K562 (cell line): Measurements from ENCODE around the gene RND1. TPM values are rescaled to one million over a fixed set of nuclear protein-coding genes. Genes with fewer than 3 reads are reported as not detected.
A peak's percentile ranks its signal among the peaks of the same experiment; 100 is the strongest.

Experiments
- AFF4 ChIP-seq: sonication (generic); formaldehyde crosslinking; IDR thresholded peaks from 2 replicates; pipeline ENCODE4 v1.8.0; 2023; ENCODE audit warnings: mild to moderate bottlenecking, missing genetic modification reagents
- CTCF ChIP-seq, 3 experiments: IDR thresholded peaks in 2 of 3; conservative IDR thresholded peaks in 1 of 3; 2 replicates each; pipeline ENCODE4 v1.5.1; 2011 to 2012; ENCODE audit warnings: low read length in 3 of 3, mild to moderate bottlenecking in 3 of 3, control low read depth in 2 of 3, improper control_type of control experiment in 1 of 3, inconsistent platforms in 1 of 3, low read depth in 1 of 3, mixed read lengths in 1 of 3, moderate library complexity in 1 of 3; ENCODE audit not compliant: insufficient read depth in 2 of 3
- DEAF1 ChIP-seq: fragments of 450-650 bp; formaldehyde crosslinking; IDR thresholded peaks from 2 replicates; pipeline ENCODE4 v1.4.0; 2020; ENCODE audit warnings: mild to moderate bottlenecking, moderate library complexity
- DPF2 ChIP-seq: fragments of 450-650 bp; IDR thresholded peaks from 2 replicates; pipeline ENCODE4 v1.6.1; 2016
- HDAC1 ChIP-seq, 2 experiments: fragments of 450-650 bp; IDR thresholded peaks; 2 replicates each; pipeline ENCODE4 v1.6.1; 2016 to 2017; ENCODE audit warnings: inconsistent platforms in 1 of 2, mild to moderate bottlenecking in 1 of 2, moderate library complexity in 1 of 2
- HNRNPL ChIP-seq: fragments of 200-400 bp; formaldehyde crosslinking; IDR thresholded peaks from 2 replicates; pipeline ENCODE4 v1.6.1; 2017; ENCODE audit warnings: low read depth, mild to moderate bottlenecking, low read length
- JUN ChIP-seq, 2 experiments: sonication (generic) in 1 of 2; formaldehyde crosslinking in 1 of 2; IDR thresholded peaks; 2 replicates each; pipeline versions ENCODE4 v1.6.1 to v1.8.0; 2012 to 2022; ENCODE audit warnings: borderline replicate concordance in 2 of 2, mild to moderate bottlenecking in 2 of 2, improper control_type of control experiment in 1 of 2, low read depth in 1 of 2, low read length in 1 of 2, missing genetic modification reagents in 1 of 2
- MTA3 ChIP-seq: fragments of 450-650 bp; formaldehyde crosslinking; IDR thresholded peaks from 2 replicates; pipeline ENCODE4 v1.6.1; 2017; ENCODE audit warnings: mild to moderate bottlenecking, borderline replicate concordance
- NFE2 ChIP-seq: IDR thresholded peaks from 2 replicates; pipeline ENCODE4 v1.6.1; 2014; ENCODE audit warnings: antibody characterized with exemption, low read depth
- SP1 ChIP-seq: sonication (generic); formaldehyde crosslinking; IDR thresholded peaks from 2 replicates; pipeline ENCODE4 v1.8.1; 2022; ENCODE audit warnings: mild to moderate bottlenecking, missing genetic modification reagents
- SUPT5H ChIP-seq: fragments of 450-650 bp; IDR thresholded peaks from 2 replicates; pipeline ENCODE4 v1.6.1; 2016
- THRA ChIP-seq: fragments of 450-650 bp; IDR thresholded peaks from 2 replicates; pipeline ENCODE4 v1.6.1; 2017; ENCODE audit warnings: mild to moderate bottlenecking, moderate library complexity
- ZBTB34 ChIP-seq: fragments of 250-450 bp; sonication (Bioruptor Pico); IDR thresholded peaks from 2 replicates; pipeline ENCODE4 v1.8.0; 2021; ENCODE audit warnings: mild to moderate bottlenecking, moderate library complexity
- ZFX ChIP-seq: sonication (generic); formaldehyde crosslinking; IDR thresholded peaks from 2 replicates; pipeline ENCODE4 v1.8.0; 2022; ENCODE audit warnings: mild to moderate bottlenecking, missing genetic modification reagents, moderate library complexity
- ZNF384 ChIP-seq: IDR thresholded peaks from 2 replicates; pipeline ENCODE4 v1.6.1; 2012; ENCODE audit warnings: low read depth, low read length, improper control_type of control experiment
- polyA plus RNA-seq, 8 experiments: library from polyadenylated mRNA; depleted of rRNA in 4 of 8; stranded (reverse) in 5 of 8; unstranded in 3 of 8; fragments of >200 nt; fragmentation: Nextera tagmentation in 2 of 8; fragmentation: Illumina TruSeq in 1 of 8; extraction: Ambion mirVana in 2 of 8; extraction: Trizol in 1 of 8; gene quantifications; 2 replicates each; pipeline versions ENCODE4 v1.2.1 to v1.2.3, GENCODE V29; 2011 to 2014; ENCODE audit warnings: inconsistent platforms in 1 of 8, missing spikeins in 1 of 8
- total RNA-seq, 7 experiments: library from RNA; depleted of rRNA in 6 of 7; stranded (reverse); fragments of >200 nt in 6 of 7; fragmentation: Illumina TruSeq in 2 of 7; extraction: Trizol in 2 of 7; gene quantifications; 2 replicates each; pipeline versions ENCODE4 v1.2.1 to v1.2.3, GENCODE V29; 2011 to 2021; ENCODE audit warnings: low replicate concordance in 1 of 7

Gene RND1
- total and polyA plus RNA-seq, 9 of the 15 experiments (the other 6 are each of a cell fraction or from before 2014, with no cell fraction given) = 0.18 to 0.78 (median 0.58) TPM; not detected in 2

GRCh38 chr12:48852734-48853688 is 12.7 kb downstream of the RND1 start (continued):
- peak; percentile 54; the same call in 1 of the 2 replicates for TF ChIP-seq ZFX
- TF ChIP-seq SUPT5H = 0 out of 2 replicates have a peak, but pooled peaks have one; percentile 29
- TF ChIP-seq JUN (IDR thresholded peaks at IDR 0.05; ENCODE audit: borderline replicate concordance, low read depth, low read length) = peak; percentile 20; the same call in 1 of the 2 replicates
- TF ChIP-seq JUN (CRISPR knock-in tag; IDR thresholded peaks at IDR 0.05; ENCODE audit: borderline replicate concordance) = no peak
- no peak for TF ChIP-seq HNRNPL
- no peak for TF ChIP-seq THRA
- peak; percentile 64; the same call in 1 of the 2 replicates for TF ChIP-seq MTA3
- 0 out of 4 replicates have a peak, but pooled peaks of 1 of the 2 experiments have one; percentile 13 for TF ChIP-seq HDAC1 (IDR thresholded peaks at IDR 0.05)
- TF ChIP-seq ZNF384 = 0 out of 2 replicates have a peak, but pooled peaks have one; percentile 21
- TF ChIP-seq NFE2 = no peak
- TF ChIP-seq CTCF (IDR thresholded peaks at IDR 0.05 in 2 of 3, conservative IDR thresholded peaks at IDR 0.05 in 1 of 3; ENCODE audit: insufficient read depth in 2 of 3, low read depth in 1 of 3, low read length in 3 of 3) = peak; percentile 85 to 95 (median 92)
- TF ChIP-seq DEAF1 (CRISPR knock-in tag) = peak; percentile 92
- no peak for TF ChIP-seq ZBTB34 (CRISPR knock-in tag)
- TF ChIP-seq DPF2 = 0 out of 2 replicates have a peak, but pooled peaks have one; percentile 10
- TF ChIP-seq AFF4 (CRISPR knock-in tag) = peak; percentile 68; the same call in 1 of the 2 replicates
- TF ChIP-seq SP1 (CRISPR knock-in tag) = 0 out of 2 replicates have a peak, but pooled peaks have one; percentile 53
